GM12873 (cell line): ENCODE data around the gene ZNF609.

Experiments
- TF ChIP-seq, protein P1 (sequence below): IDR thresholded peaks from 2 replicates; pipeline ENCODE4 v1.5.1; 2012; ENCODE audit warnings: low read depth, mild to moderate bottlenecking, moderate library complexity, low read length, control low read depth; ENCODE audit not compliant: insufficient read depth; ENCODE audit errors: missing control alignments

The ZNF609 gene

DNA sequence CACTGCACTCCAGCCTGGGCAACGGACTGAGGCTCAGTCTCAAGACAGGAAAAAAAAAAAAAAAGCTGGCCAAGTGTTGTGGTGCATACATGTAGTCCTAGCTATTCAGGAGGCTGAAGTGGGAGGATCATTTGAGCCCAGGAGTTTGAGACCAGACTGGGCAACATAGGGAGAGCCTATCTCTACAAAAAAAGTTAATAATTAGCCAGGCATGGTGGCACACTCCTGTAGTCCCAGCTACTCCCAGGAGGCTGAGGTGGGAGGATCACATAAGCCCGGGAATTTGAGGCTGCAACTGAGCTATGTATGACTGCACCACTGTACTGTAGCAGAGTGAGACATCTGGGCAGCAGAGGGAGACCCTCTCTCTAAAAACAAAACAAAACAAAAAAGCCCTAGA, 256.1 kb downstream of the ZNF609 start:
- TF ChIP-seq, protein P1, sequence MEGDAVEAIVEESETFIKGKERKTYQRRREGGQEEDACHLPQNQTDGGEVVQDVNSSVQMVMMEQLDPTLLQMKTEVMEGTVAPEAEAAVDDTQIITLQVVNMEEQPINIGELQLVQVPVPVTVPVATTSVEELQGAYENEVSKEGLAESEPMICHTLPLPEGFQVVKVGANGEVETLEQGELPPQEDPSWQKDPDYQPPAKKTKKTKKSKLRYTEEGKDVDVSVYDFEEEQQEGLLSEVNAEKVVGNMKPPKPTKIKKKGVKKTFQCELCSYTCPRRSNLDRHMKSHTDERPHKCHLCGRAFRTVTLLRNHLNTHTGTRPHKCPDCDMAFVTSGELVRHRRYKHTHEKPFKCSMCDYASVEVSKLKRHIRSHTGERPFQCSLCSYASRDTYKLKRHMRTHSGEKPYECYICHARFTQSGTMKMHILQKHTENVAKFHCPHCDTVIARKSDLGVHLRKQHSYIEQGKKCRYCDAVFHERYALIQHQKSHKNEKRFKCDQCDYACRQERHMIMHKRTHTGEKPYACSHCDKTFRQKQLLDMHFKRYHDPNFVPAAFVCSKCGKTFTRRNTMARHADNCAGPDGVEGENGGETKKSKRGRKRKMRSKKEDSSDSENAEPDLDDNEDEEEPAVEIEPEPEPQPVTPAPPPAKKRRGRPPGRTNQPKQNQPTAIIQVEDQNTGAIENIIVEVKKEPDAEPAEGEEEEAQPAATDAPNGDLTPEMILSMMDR = no peak

DNA sequence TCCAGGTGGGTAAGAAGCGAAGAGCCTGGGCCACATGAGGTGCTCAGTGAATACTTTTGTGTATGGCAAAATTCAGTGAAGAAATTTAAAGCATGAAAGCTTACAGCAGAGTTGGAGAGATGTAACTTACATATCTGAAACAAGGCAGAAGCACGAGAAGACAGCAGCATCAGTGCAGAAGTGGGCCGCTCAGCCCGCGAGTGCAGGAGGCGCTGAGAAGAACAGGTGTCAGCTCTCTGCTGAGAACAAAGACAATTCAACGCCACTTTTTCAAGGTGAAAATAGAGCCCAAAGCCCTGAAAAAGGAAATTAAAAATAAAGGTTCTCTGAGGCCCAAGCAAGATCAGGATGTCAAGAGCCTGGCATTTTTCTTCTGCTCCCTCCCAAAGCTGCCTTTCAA, 256.8 kb downstream of the ZNF609 start:
- TF ChIP-seq, protein P1 = no peak

DNA sequence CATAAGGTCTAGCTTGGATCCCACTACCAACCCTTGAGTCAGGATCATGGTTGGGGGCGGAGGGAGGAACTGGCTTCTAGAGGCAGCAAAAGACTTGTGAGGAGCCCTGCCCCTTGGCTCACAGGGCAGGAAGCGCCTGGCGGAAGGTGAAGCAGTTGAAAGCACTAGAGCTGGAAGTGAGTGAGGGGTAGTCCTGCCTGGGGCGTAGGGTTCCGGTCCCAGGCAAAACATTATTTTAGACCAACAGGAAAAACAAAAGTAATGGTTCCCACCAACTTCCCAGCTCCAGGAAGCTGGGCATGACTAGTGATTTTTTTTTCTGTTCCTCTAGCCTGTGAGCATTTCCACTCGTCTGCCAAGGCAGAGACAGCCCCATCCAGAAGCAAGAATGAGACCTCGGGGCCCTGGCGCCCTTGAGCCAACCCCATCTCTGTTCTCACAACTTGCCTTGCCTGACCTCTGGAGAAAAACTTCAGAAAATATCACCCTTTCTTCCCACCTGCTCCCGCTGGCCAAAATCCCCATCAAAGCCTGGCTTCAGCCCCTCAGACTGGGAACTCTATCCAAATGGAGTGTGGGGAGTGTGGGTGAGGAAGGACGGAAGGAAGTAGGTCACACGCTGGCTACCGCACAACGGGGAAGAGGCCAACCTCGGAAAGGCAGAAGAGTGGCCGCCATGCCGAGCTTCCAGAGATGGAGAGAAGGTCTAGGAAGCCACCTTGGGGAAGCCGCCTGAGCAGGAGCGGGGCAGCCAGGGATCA, 257.5 kb downstream of the ZNF609 start:
- TF ChIP-seq, protein P1 = no peak

DNA sequence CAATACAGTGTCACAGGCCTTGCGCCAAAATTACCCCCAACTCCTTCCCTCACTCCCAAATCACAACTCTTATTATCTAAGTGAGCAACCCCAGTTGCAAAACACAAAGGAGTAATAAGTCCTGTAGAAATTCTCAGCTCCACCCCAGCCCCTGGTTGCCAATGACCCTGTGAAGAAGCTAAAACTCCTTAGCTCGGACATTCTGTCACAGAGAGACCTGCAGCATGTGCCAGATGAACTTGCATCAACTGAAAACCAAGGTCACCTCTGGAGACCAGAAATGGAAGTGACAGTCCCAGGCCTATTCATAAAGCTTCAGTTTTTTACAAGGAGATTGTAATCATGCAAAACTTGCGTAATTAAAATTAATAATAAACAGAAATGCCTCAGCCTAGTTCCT, 259.8 kb downstream of the ZNF609 start:
- TF ChIP-seq, protein P1 = no peak

DNA sequence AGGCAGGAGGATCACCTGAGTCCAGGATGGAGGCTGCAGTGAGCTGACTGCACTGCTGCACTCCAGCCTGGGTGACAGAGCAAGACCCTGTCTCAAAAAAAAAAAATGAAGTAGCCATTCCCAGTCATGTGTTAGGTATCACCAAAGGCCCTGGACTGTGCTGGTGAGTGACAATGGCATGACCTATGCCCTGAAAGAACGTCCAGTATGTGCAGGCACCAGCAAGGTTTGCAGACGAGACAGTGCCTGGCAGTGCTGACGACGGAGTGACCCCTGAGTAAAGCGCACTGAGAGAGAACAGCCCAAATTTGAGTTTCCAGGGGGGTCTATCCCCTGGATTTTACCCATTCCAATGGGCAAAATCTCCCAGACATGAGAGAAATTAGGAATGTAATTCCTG, 269.8 kb downstream of the ZNF609 start:
- TF ChIP-seq, protein P1 = no peak

DNA sequence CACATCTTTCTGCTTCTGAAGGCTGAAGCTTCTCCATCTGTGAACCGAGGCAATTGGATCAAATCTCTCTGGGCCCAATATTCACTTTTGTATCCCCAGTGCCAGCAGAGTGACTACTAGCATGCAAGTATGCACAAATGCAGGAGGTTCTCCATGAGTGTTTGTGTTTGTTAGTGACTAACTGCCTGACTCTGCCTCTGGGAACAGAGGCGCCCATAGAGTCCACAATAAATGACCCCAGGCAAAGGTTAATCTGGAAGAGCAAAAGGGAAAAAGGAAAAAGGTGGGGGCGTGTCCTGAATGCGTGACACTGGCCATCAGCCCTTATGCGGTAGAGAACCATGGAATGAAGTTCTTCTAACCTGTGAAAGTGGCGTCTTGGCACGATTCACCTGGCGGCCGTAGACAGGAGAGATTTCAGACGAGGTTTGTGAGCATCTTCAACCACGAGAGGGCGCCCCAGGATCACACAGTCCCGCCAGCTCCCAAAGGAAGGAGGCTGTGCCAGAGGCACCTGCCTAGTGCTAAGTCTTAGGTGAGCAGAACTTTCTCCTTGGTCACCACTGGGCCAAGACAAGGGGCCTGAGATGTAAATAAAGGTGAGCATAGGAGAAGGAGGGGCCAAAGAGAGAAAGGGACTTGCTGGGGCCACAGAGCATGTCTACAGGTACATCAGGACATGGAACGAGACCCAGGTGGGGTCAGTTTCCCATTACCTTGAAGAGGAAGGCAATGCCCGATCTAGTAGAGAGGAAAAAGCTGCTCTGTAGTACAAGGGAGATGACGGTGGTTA, 270.8 kb downstream of the ZNF609 start:
- TF ChIP-seq, protein P1 = peak; percentile 94

DNA sequence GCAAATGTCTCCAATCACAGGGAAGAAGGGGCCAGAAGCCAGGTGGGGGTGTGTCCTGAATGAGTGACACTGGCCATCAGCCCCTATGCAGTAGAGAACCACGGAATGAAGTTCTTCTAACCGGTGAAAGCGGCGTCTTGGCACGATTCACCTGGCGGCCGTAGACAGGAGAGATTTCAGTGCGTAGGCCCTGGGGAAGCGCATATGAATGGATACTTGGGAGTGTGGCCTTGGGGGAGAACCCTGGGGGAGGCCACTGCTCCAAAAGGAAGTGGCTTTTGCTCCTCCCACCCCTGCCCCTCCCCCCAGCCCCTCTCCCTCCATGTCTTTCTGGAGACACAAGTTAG, 271.4 kb downstream of the ZNF609 start:
- TF ChIP-seq, protein P1 = no peak
